IMR-90 (cell line): ENCODE results near the gene SGK1. TPM values are rescaled to one million over a fixed set of nuclear protein-coding genes. Genes with fewer than 3 reads are reported as not detected.

ENCODE experiments used
- ATAC-seq: fragments of 200-7000 bp; cut with Tn5 transposase; 2 replicates; pipeline ENCODE4 v1.9.1; 2020; ENCODE audit warnings: low read depth, mild to moderate bottlenecking, moderate library complexity
- BruUV-seq: library from RNA; stranded (reverse); fragments of 400-500 nt; replicated peaks from 2 replicates; lab custom pipeline; 2021; lab: Mats Ljungman, UMichigan
- CTCF ChIA-PET: fragments of 300-600 bp; formaldehyde crosslinking; extraction: SDS; loops from one replicate; lab custom pipeline; 2021; ENCODE audit warnings: antibody characterized with exemption; lab: Yijun Ruan, JAX
- POLR2A ChIA-PET: fragments of 300-600 bp; sonication (Branson Sonifier 250); formaldehyde crosslinking; loops from one replicate; lab custom pipeline; 2022; ENCODE audit warnings: antibody characterized with exemption; ENCODE audit not compliant: unreplicated experiment; lab: Charles Lee
- DNase-seq: peaks from one replicate; pipeline ENCODE4 v3.0.0; 2013
- H2AFZ ChIP-seq: replicated peaks from 2 replicates; pipeline ENCODE3; 2013; ENCODE audit warnings: low read length, mild to moderate bottlenecking; ENCODE audit not compliant: poor library complexity
- H2AK5ac ChIP-seq: 2 replicates; pipeline ENCODE4 v1.6.1; 2013; ENCODE audit warnings: low read depth, low read length, inconsistent platforms
- H2AK9ac ChIP-seq: replicated peaks from 2 replicates; pipeline ENCODE3; 2013; ENCODE audit warnings: mild to moderate bottlenecking, low read depth, low read length, moderate library complexity; ENCODE audit not compliant: poor library complexity
- H2BK120ac ChIP-seq: 2 replicates; pipeline ENCODE4 v1.6.1; 2013; ENCODE audit warnings: low read depth, low read length, inconsistent platforms
- H2BK15ac ChIP-seq: 3 replicates; pipeline ENCODE4 v1.6.1; 2013; ENCODE audit warnings: low read depth, low read length, inconsistent platforms
- H2BK20ac ChIP-seq: 2 replicates; pipeline ENCODE4 v1.6.1; 2013; ENCODE audit warnings: low read depth, mild to moderate bottlenecking, inconsistent platforms, low read length, moderate library complexity
- H2BK5ac ChIP-seq: 2 replicates; pipeline ENCODE4 v1.6.1; 2013; ENCODE audit warnings: mild to moderate bottlenecking, low read depth, low read length, inconsistent platforms; ENCODE audit not compliant: poor library complexity, severe bottlenecking
- H3K14ac ChIP-seq: replicated peaks from 2 replicates; pipeline ENCODE4 v1.6.1; 2013; ENCODE audit warnings: low read depth, low read length, inconsistent platforms
- H3K18ac ChIP-seq: 2 replicates; pipeline ENCODE4 v1.6.1; 2013; ENCODE audit warnings: low read depth, low read length, control low read depth
- H3K23ac ChIP-seq: 2 replicates; pipeline ENCODE4 v1.6.1; 2013; ENCODE audit warnings: low read depth, low read length, inconsistent platforms
- H3K27ac ChIP-seq: 2 replicates; pipeline ENCODE4 v1.5.1; 2013; ENCODE audit warnings: mild to moderate bottlenecking, control low read depth, low read length; ENCODE audit not compliant: insufficient read depth
- H3K27me3 ChIP-seq: 2 replicates; pipeline ENCODE4 v1.6.1; 2013; ENCODE audit warnings: low read length; ENCODE audit not compliant: control insufficient read depth, insufficient read depth
- H3K36me3 ChIP-seq: 2 replicates; pipeline ENCODE4 v1.6.1; 2013; ENCODE audit warnings: low read length, mixed read lengths; ENCODE audit not compliant: control insufficient read depth, insufficient read depth
- H3K4ac ChIP-seq: 2 replicates; pipeline ENCODE4 v1.6.1; 2013; ENCODE audit warnings: low read depth, low read length, inconsistent platforms
- H3K4me1 ChIP-seq: 2 replicates; pipeline ENCODE4 v1.6.1; 2013; ENCODE audit warnings: low read length, mixed read lengths; ENCODE audit not compliant: control insufficient read depth, insufficient read depth
- H3K4me2 ChIP-seq: 2 replicates; pipeline ENCODE4 v1.6.1; 2013; ENCODE audit warnings: low read depth, mild to moderate bottlenecking, control low read depth, low read length, moderate library complexity
- H3K4me3 ChIP-seq: 2 replicates; pipeline ENCODE4 v1.5.1; 2013; ENCODE audit warnings: low read depth, mild to moderate bottlenecking, control low read depth, low read length, moderate library complexity; ENCODE audit not compliant: insufficient read depth
- H3K56ac ChIP-seq: 2 replicates; pipeline ENCODE4 v1.6.1; 2013; ENCODE audit warnings: low read length, inconsistent platforms; ENCODE audit not compliant: insufficient read depth; ENCODE audit errors: extremely low read depth
- H3K79me1 ChIP-seq, 2 experiments: 2 replicates each; pipeline ENCODE4 v1.6.1; 2013; ENCODE audit warnings: low read length in 2 of 2, inconsistent platforms in 1 of 2, low read depth in 1 of 2
- H3K9ac ChIP-seq: 2 replicates; pipeline ENCODE4 v1.6.1; 2013; ENCODE audit warnings: low read depth, low read length, control low read depth
- H3K9me1 ChIP-seq: 2 replicates; pipeline ENCODE4 v1.6.1; 2013; ENCODE audit warnings: low read length, inconsistent platforms; ENCODE audit not compliant: insufficient read depth
- H3K9me3 ChIP-seq: 2 replicates; pipeline ENCODE4 v1.6.1; 2013; ENCODE audit warnings: low read length; ENCODE audit not compliant: control insufficient read depth, insufficient read depth
- H4K20me1 ChIP-seq: 2 replicates; pipeline ENCODE4 v1.6.1; 2013; ENCODE audit warnings: low read length, inconsistent platforms; ENCODE audit not compliant: insufficient read depth
- H4K5ac ChIP-seq: 2 replicates; pipeline ENCODE4 v1.6.1; 2013; ENCODE audit warnings: mild to moderate bottlenecking, low read depth, low read length, control low read depth
- H4K8ac ChIP-seq, 2 experiments: 2 replicates each; pipeline ENCODE4 v1.6.1; 2013; ENCODE audit warnings: low read depth in 2 of 2, low read length in 2 of 2, control low read depth in 1 of 2, inconsistent platforms in 1 of 2
- H4K91ac ChIP-seq: 2 replicates; pipeline ENCODE4 v1.6.1; 2013; ENCODE audit warnings: low read depth, low read length, inconsistent platforms; ENCODE audit not compliant: insufficient read depth
- BHLHE40 ChIP-seq: fragments of 150-350 bp; IDR thresholded peaks from 2 replicates; pipeline ENCODE4 v1.6.1; 2016; ENCODE audit warnings: mild to moderate bottlenecking, low read depth, low read length
- CHD1 ChIP-seq: IDR thresholded peaks from 2 replicates; pipeline ENCODE4 v1.6.1; 2012; ENCODE audit warnings: low read depth, low read length, improper control_type of control experiment
- FOS ChIP-seq: fragments of 150-350 bp; IDR thresholded peaks from 2 replicates; pipeline ENCODE4 v1.6.1; 2016; ENCODE audit warnings: low read depth, low read length
- MAZ ChIP-seq: IDR thresholded peaks from 2 replicates; pipeline ENCODE4 v1.6.1; 2012; ENCODE audit warnings: low read depth, mild to moderate bottlenecking, low read length, improper control_type of control experiment, moderate library complexity, borderline replicate concordance
- MXI1 ChIP-seq: IDR thresholded peaks from 2 replicates; pipeline ENCODE4 v1.6.1; 2012; ENCODE audit warnings: low read depth, mild to moderate bottlenecking, low read length, moderate library complexity, borderline replicate concordance
- POLR2A ChIP-seq: IDR thresholded peaks from 2 replicates; pipeline ENCODE4 v1.6.1; 2012; ENCODE audit warnings: mild to moderate bottlenecking, low read depth, low read length
- WGBS, 2 experiments: methylation state at CpG; one replicate each; pipeline versions ENCODE4 v1.1.5 to v1.1.7; 2013; ENCODE audit warnings: missing lambda C conversion rate in 2 of 2; ENCODE audit not compliant: insufficient read length in 1 of 2; ENCODE audit errors: extremely low coverage in 2 of 2; 5-methylcytosine and 5-hydroxymethylcytosine counted together
- dilution Hi-C: fragments of 300-500 bp; cut with HindIII; formaldehyde crosslinking; loops from one replicate; pipeline ENCODE4 v1.14.3; 2018; ENCODE audit warnings: low sequenced_read_pairs; ENCODE audit not compliant: unreplicated experiment
- in situ Hi-C: fragments of 300-500 bp; cut with MboI; formaldehyde crosslinking; loops from 3 replicates; pipeline ENCODE4 v1.14.3; 2019; ENCODE audit warnings: low sequenced_read_pairs, inconsistent platforms, mixed read lengths
- intact Hi-C: fragments of 100-400 bp; cut with micrococcal nuclease; formaldehyde crosslinking; loops from 2 replicates; pipeline ENCODE4 v1.10.0; 2022
- polyA plus RNA-seq, 3 experiments: library from polyadenylated mRNA; depleted of rRNA; stranded (reverse); fragments of >200 nt; gene quantifications; 2 replicates each; pipeline ENCODE4 v1.2.3, GENCODE V29; 2012; ENCODE audit warnings: low replicate concordance in 1 of 3
- total RNA-seq: library from RNA; depleted of rRNA; stranded (reverse); fragments of >200 nt; gene quantifications from 2 replicates; pipeline ENCODE4 v1.2.3, GENCODE V29; 2012

The SGK1 gene
- total and polyA plus RNA-seq, 2 of the 4 experiments (the other 2 are of a cell fraction): 121 to 255 TPM

DNA sequence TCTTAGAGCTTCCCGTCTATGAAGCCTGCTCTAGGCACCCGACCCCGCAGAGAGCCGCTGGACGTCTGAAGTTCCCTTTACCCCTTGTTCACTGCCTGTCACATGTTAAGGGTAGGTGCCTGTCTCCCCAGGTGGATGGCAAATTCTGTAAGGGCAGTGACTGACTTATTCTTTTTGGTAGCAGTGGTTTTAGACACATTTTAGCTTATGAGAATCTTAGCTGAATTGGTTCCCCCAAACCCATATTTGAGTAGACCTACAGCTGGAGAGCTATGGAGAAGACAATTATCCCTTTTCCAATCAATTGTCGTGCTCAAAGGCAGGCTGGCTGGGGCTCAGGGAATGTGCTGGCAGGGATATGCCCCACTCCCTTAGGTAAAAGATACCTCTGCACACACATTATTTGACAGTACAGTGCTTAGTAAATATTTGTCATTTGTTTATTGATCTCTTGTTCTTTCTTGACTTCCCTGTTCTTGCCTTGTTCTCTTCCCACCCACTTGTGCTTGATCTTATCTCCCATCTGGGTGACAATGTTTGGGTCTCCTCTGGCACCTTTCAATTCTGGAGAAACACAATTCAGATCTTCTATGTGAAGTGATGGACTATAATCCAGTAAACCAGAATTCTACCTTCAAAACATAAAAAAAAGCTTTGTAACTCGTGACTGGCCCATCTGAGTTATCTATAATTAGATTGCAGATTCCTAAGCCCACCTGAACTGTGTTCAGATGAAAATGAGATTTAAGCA is 151.2 kb downstream of the SGK1 start:
- Histone ChIP-seq H3K4ac (no peak overlapping the region), H4K8ac (no peak overlapping the region), H3K9me1 (peaks cover 7% of the 10 kb centered on the region; the same call in 1 of the 2 replicates), H3K27me3 (no peaks in the 10 kb centered on the region), H3K14ac (no peak overlapping the region), H3K4me1 (peaks cover 2% of the 10 kb centered on the region; the same call in 1 of the 2 replicates), H4K5ac (no peak overlapping the region), H3K27ac (no peak overlapping the region), H3K36me3 (peaks cover 36% of the 10 kb centered on the region), H3K79me1 (peaks cover 0 to 19% of the 10 kb centered on the region in 2 experiments; a peak in 2 of 4 replicates), H3K4me2 (no peak overlapping the region), H3K23ac (no peak overlapping the region), H2BK15ac (no peak overlapping the region), H2AK9ac (no peak overlapping the region), H4K91ac (no peak overlapping the region), H4K20me1 (peaks cover 33% of the 10 kb centered on the region), H3K18ac (no peak overlapping the region), H3K9ac (no peak overlapping the region), H3K56ac (no peak overlapping the region), H2AK5ac (no peak overlapping the region), H3K4me3 (no peak overlapping the region), H2AFZ (no peak overlapping the region), H2BK120ac (no peak overlapping the region), H2BK5ac (no peak overlapping the region), H2BK20ac (no peak overlapping the region), H3K9me3 (no peaks in the 10 kb centered on the region)
- in situ Hi-C loops (loop anchor here (5.0 kb wide), 1 partner anchor 656 kb away; no protein-coding TSS in a partner anchor), intact Hi-C loops (no loop called here), dilution Hi-C loops (loop anchor here (10.0 kb wide), 1 partner anchor 658 kb away; no protein-coding TSS in a partner anchor)
- WGBS, 2 experiments: no CpG with 5 or more reads among the region's 7 CpGs
- ChIA-PET CTCF (no interaction called here), POLR2A (interaction anchor here (0.6 to 1.1 kb wide), 2 partner anchors 256 to 643 kb away, joined by 3 to 4 read pairs; no protein-coding TSS in a partner anchor)
- TF ChIP-seq MXI1: no peak
- TF ChIP-seq MAZ: no peak
- peak; percentile 89 for TF ChIP-seq POLR2A
- TF ChIP-seq FOS: no peak
- 0 out of 2 replicates have a peak, but pooled peaks have one; percentile 62 for TF ChIP-seq CHD1
- no peak for TF ChIP-seq BHLHE40
- DNase-seq: peak; percentile 67
- 0 out of 2 replicates have a peak, but pooled peaks have one; percentile 9 for ATAC-seq
- BruUV-seq: no TSS peak
